IgD-negative memory B cell (primary cell): ENCODE data around the gene SAMD4B. TPM values are rescaled to one million over a fixed set of nuclear protein-coding genes. Genes with fewer than 3 reads are reported as not detected.
A peak's percentile ranks its signal among the peaks of the same experiment; 100 is the strongest.

Source experiments
- H3K27ac Mint-ChIP-seq, 3 donors: one replicate each; pipeline ENCODE4 v1.8.0; 2020 to 2022; ENCODE audit warnings: mild to moderate bottlenecking in 3 of 3, mixed read lengths in 3 of 3, moderate library complexity in 1 of 3
- H3K27me3 Mint-ChIP-seq: one replicate; pipeline ENCODE4 v1.8.0; 2021; ENCODE audit warnings: mixed read lengths
- H3K36me3 Mint-ChIP-seq: one replicate; pipeline ENCODE4 v1.8.0; 2020; ENCODE audit warnings: mild to moderate bottlenecking, mixed read lengths
- H3K4me1 Mint-ChIP-seq, 3 donors: one replicate each; pipeline ENCODE4 v1.8.0; 2020 to 2022; ENCODE audit warnings: mixed read lengths in 3 of 3, mild to moderate bottlenecking in 1 of 3
- H3K4me3 Mint-ChIP-seq, 4 donors: one replicate each; pipeline ENCODE4 v1.8.0; 2020 to 2022; ENCODE audit warnings: mild to moderate bottlenecking in 4 of 4, mixed read lengths in 4 of 4, moderate library complexity in 3 of 4
- H3K9me3 Mint-ChIP-seq, 3 donors: one replicate each; pipeline ENCODE4 v1.8.0; 2020 to 2021; ENCODE audit warnings: mixed read lengths in 3 of 3, mild to moderate bottlenecking in 1 of 3
- polyA plus RNA-seq: library from polyadenylated mRNA; unstranded; fragments of 300-500 nt; fragmentation: Illumina TruSeq; gene quantifications from one replicate; pipeline ENCODE4 v1.2.3, GENCODE V29; 2021

The SAMD4B gene
- polyA plus RNA-seq, 1 donor from 2014 or later = 22.2 TPM

- no peaks in the 10 kb centered on the region for H3K27me3 Mint-ChIP-seq
- peaks cover 0 to 4% (median 0%) of the 10 kb centered on the region in 3 donors for H3K4me1 Mint-ChIP-seq
- H3K27ac Mint-ChIP-seq = peak overlapping the region in 1 of 3 donors; percentile 79
- peak overlapping the region in 1 of 4 donors; percentile 5 for H3K4me3 Mint-ChIP-seq
- H3K36me3 Mint-ChIP-seq = peaks cover 4% of the 10 kb centered on the region
- H3K9me3 Mint-ChIP-seq = no peaks in the 10 kb centered on the region
Measured at GRCh38 chr19:39381910-39382611, 39.8 kb downstream of the SAMD4B start.

- H3K9me3 Mint-ChIP-seq = no peaks in the 10 kb centered on the region
- no peaks in the 10 kb centered on the region for H3K27me3 Mint-ChIP-seq
- H3K27ac Mint-ChIP-seq = peak overlapping the region in 2 of 3 donors; percentile 71 to 79
- peaks cover 0 to 4% (median 0%) of the 10 kb centered on the region in 3 donors for H3K4me1 Mint-ChIP-seq
- peak overlapping the region in 1 of 4 donors; percentile 29 for H3K4me3 Mint-ChIP-seq
- peaks cover 4% of the 10 kb centered on the region for H3K36me3 Mint-ChIP-seq
Measured at GRCh38 chr19:39382991-39383828, 41.0 kb downstream of the SAMD4B start.

- Mint-ChIP-seq H3K27ac (peak overlapping the region in 2 of 3 donors; percentile 90 to 91), H3K36me3 (peaks cover 3% of the 10 kb centered on the region), H3K4me1 (peaks cover 0 to 4% (median 2%) of the 10 kb centered on the region in 3 donors), H3K9me3 (no peaks in the 10 kb centered on the region), H3K27me3 (no peaks in the 10 kb centered on the region), H3K4me3 (no peak overlapping the region)
Measured at GRCh38 chr19:39384839-39385568, 42.8 kb downstream of the SAMD4B start.

- Mint-ChIP-seq H3K27me3 (no peaks in the 10 kb centered on the region), H3K4me1 (peaks cover under 1 to 9% (median 7%) of the 10 kb centered on the region in 3 donors), H3K36me3 (peaks cover 3% of the 10 kb centered on the region), H3K9me3 (no peaks in the 10 kb centered on the region), H3K27ac (peak overlapping the region in 2 of 3 donors; percentile 14 to 91), H3K4me3 (peak overlapping the region in 2 of 4 donors; percentile 43 to 51)
Measured at GRCh38 chr19:39385629-39386411, 43.6 kb downstream of the SAMD4B start.

- Mint-ChIP-seq H3K4me3 (peak overlapping the region in 1 of 4 donors; percentile 22), H3K4me1 (peaks cover 7 to 13% (median 8%) of the 10 kb centered on the region in 3 donors), H3K9me3 (no peaks in the 10 kb centered on the region), H3K36me3 (peaks cover 4% of the 10 kb centered on the region), H3K27me3 (no peaks in the 10 kb centered on the region), H3K27ac (peak overlapping the region in 2 of 3 donors; percentile 19 to 91)
Measured at GRCh38 chr19:39386557-39386956, 44.3 kb downstream of the SAMD4B start.

- H3K4me1 Mint-ChIP-seq = peaks cover 7 to 19% (median 16%) of the 10 kb centered on the region in 3 donors
- H3K27me3 Mint-ChIP-seq = no peaks in the 10 kb centered on the region
- peak overlapping the region; percentile 73 to 88 (median 78) for H3K27ac Mint-ChIP-seq
- H3K9me3 Mint-ChIP-seq = no peaks in the 10 kb centered on the region
- peaks cover 5% of the 10 kb centered on the region for H3K36me3 Mint-ChIP-seq
- H3K4me3 Mint-ChIP-seq = peak overlapping the region in 1 of 4 donors; percentile 84
Measured at GRCh38 chr19:39388657-39389056, 46.4 kb downstream of the SAMD4B start.

- Mint-ChIP-seq H3K4me1 (peaks cover 7 to 19% (median 16%) of the 10 kb centered on the region in 3 donors), H3K36me3 (peaks cover 5% of the 10 kb centered on the region), H3K27me3 (no peaks in the 10 kb centered on the region), H3K4me3 (peak overlapping the region; percentile 84 to 97 (median 97)), H3K9me3 (no peaks in the 10 kb centered on the region), H3K27ac (peak overlapping the region; percentile 78 to 99 (median 98))
Measured at GRCh38 chr19:39389631-39390414, 47.6 kb downstream of the SAMD4B start.

- H3K9me3 Mint-ChIP-seq = no peaks in the 10 kb centered on the region
- peaks cover 7% of the 10 kb centered on the region for H3K36me3 Mint-ChIP-seq
- peak overlapping the region; percentile 78 to 99 (median 98) for H3K27ac Mint-ChIP-seq
- H3K4me1 Mint-ChIP-seq = peaks cover 7 to 19% (median 16%) of the 10 kb centered on the region in 3 donors
- peak overlapping the region; percentile 84 to 97 (median 97) for H3K4me3 Mint-ChIP-seq
- H3K27me3 Mint-ChIP-seq = no peaks in the 10 kb centered on the region
Measured at GRCh38 chr19:39390451-39390750, 48.2 kb downstream of the SAMD4B start.

GRCh38 chr19:39390751-39391437 lies 48.7 kb downstream of the SAMD4B start, which contains the start of the genes MED29 and PAF1:
MED29 (plus strand) TSS chr19:39391378; CDS start chr19:39391423, 45 bp downstream.
PAF1 (minus strand) TSS chr19:39391106; CDS start chr19:39390864, 242 bp downstream.
- Mint-ChIP-seq H3K36me3 (peaks cover 7% of the 10 kb centered on the region), H3K4me3 (peak within 1 kb of the TSS; percentile 84 to 97 (median 97)), H3K4me1 (peaks cover 7 to 19% (median 16%) of the 10 kb centered on the region in 3 donors)

GRCh38 chr19:39397360-39398296 lies 55.4 kb downstream of the SAMD4B start:
- H3K4me3 Mint-ChIP-seq = peak overlapping the region; percentile 4 to 89 (median 58)
- no peaks in the 10 kb centered on the region for H3K9me3 Mint-ChIP-seq
- peaks cover 4% of the 10 kb centered on the region for H3K36me3 Mint-ChIP-seq
- H3K27ac Mint-ChIP-seq = peak overlapping the region; percentile 93 to 100 (median 95)
- H3K4me1 Mint-ChIP-seq = peaks cover 28 to 39% (median 38%) of the 10 kb centered on the region in 3 donors
- no peaks in the 10 kb centered on the region for H3K27me3 Mint-ChIP-seq

More at GRCh38 chr19:39390751-39391437, 48.7 kb downstream of the SAMD4B start, which contains the start of the genes MED29 and PAF1:
- H3K27ac Mint-ChIP-seq = peak within 1 kb of the TSS; percentile 78 to 99 (median 98)
- H3K27me3 Mint-ChIP-seq = no peaks in the 10 kb centered on the region
- no peaks in the 10 kb centered on the region for H3K9me3 Mint-ChIP-seq

- peaks cover 4% of the 10 kb centered on the region for H3K36me3 Mint-ChIP-seq
- H3K27me3 Mint-ChIP-seq = no peaks in the 10 kb centered on the region
- H3K4me3 Mint-ChIP-seq = peak overlapping the region in 2 of 4 donors; percentile 84 to 89
- H3K4me1 Mint-ChIP-seq = peaks cover 28 to 39% (median 37%) of the 10 kb centered on the region in 3 donors
- H3K27ac Mint-ChIP-seq = peak overlapping the region; percentile 93 to 100 (median 95)
- H3K9me3 Mint-ChIP-seq = no peaks in the 10 kb centered on the region
Measured at GRCh38 chr19:39398297-39398864, 56.2 kb downstream of the SAMD4B start.
